OCI-LY1 (cell line): ENCODE data around the gene CPEB4.

Experiments used
- H2AFZ ChIP-seq: fragments of 200-600 bp; sonication (generic), shearing (Covaris generic); 2 replicates; pipeline ENCODE4 v1.6.0; 2014; ENCODE audit warnings: antibody characterized with exemption, mild to moderate bottlenecking, low read length
- H3F3A ChIP-seq: fragments of 200-600 bp; sonication (generic), shearing (Covaris generic); 2 replicates; pipeline ENCODE4 v1.6.0; 2014; ENCODE audit warnings: mild to moderate bottlenecking, antibody characterized with exemption, low read length, moderate library complexity; ENCODE audit not compliant: insufficient read depth
- H3K27ac ChIP-seq: fragments of 200-600 bp; sonication (generic); 2 replicates; pipeline ENCODE4 v1.5.1; 2014; ENCODE audit warnings: low read length, mixed run types, mild to moderate bottlenecking, low read depth; ENCODE audit not compliant: poor library complexity, severe bottlenecking
- H3K27me3 ChIP-seq: fragments of 200-600 bp; sonication (generic); 2 replicates; pipeline ENCODE4 v1.6.0; 2014; ENCODE audit warnings: antibody characterized with exemption, mild to moderate bottlenecking, low read length, moderate library complexity; ENCODE audit not compliant: insufficient read depth
- H3K36me3 ChIP-seq: fragments of 200-600 bp; sonication (generic); 2 replicates; pipeline ENCODE4 v1.6.1; 2014; ENCODE audit warnings: mild to moderate bottlenecking, antibody characterized with exemption, low read length, moderate library complexity, mixed read lengths; ENCODE audit not compliant: insufficient read depth
- H3K4me1 ChIP-seq: fragments of 200-600 bp; sonication (generic); 2 replicates; pipeline ENCODE4 v1.5.1; 2014; ENCODE audit warnings: mild to moderate bottlenecking, low read length, moderate library complexity; ENCODE audit not compliant: insufficient read depth, severe bottlenecking
- H3K4me2 ChIP-seq: fragments of 200-600 bp; sonication (generic), shearing (Covaris generic); 2 replicates; pipeline ENCODE4 v1.6.1; 2014; ENCODE audit warnings: low read length
- H3K4me3 ChIP-seq: fragments of 200-600 bp; sonication (generic); 2 replicates; pipeline ENCODE4 v1.5.1; 2014; ENCODE audit warnings: low read length, low read depth, mild to moderate bottlenecking, mixed read lengths; ENCODE audit not compliant: poor library complexity, severe bottlenecking
- H3K79me2 ChIP-seq: fragments of 200-600 bp; shearing (Covaris generic); 2 replicates; pipeline ENCODE4 v1.6.1; 2016; ENCODE audit warnings: mixed run types, low read length, mixed read lengths; ENCODE audit not compliant: insufficient read depth
- H3K9ac ChIP-seq: fragments of 200-600 bp; sonication (generic), shearing (Covaris generic); 2 replicates; pipeline ENCODE4 v1.6.1; 2014; ENCODE audit warnings: mild to moderate bottlenecking, low read length, mixed read lengths
- H3K9me2 ChIP-seq: fragments of 200-600 bp; sonication (generic), shearing (Covaris generic); 2 replicates; pipeline ENCODE4 v1.6.1; 2014; ENCODE audit warnings: low read depth, mild to moderate bottlenecking, low read length, mixed read lengths
- H3K9me3 ChIP-seq: fragments of 200-600 bp; shearing (Covaris generic); 2 replicates; pipeline ENCODE4 v1.6.1; 2014; ENCODE audit warnings: low read length, mixed read lengths
- H4K20me1 ChIP-seq: fragments of 200-600 bp; sonication (generic), shearing (Covaris generic); 2 replicates; pipeline ENCODE4 v1.6.0; 2016; ENCODE audit warnings: mild to moderate bottlenecking, low read length; ENCODE audit not compliant: insufficient read depth
- CTCF ChIP-seq: fragments of 200-600 bp; sonication (generic), shearing (Covaris generic); IDR thresholded peaks from 2 replicates; pipeline ENCODE4 v1.5.1; 2017; ENCODE audit warnings: mild to moderate bottlenecking, antibody characterized with exemption, low read length, moderate library complexity, mixed read lengths
- EZH2 ChIP-seq: fragments of 200-600 bp; sonication (generic), shearing (Covaris generic); IDR thresholded peaks from 2 replicates; pipeline ENCODE4 v1.8.0; 2017; ENCODE audit warnings: borderline replicate concordance, mixed run types, mild to moderate bottlenecking, antibody characterized with exemption, low read length, moderate library complexity, mixed read lengths

Gene CPEB4

GRCh38 chr5:173954671-173955521 is 66.7 kb downstream of the CPEB4 start:
- Histone ChIP-seq H3K9me2 (no peaks in the 10 kb centered on the region), H3F3A (no peaks in the 10 kb centered on the region), H3K27ac (no peak overlapping the region), H3K36me3 (peaks cover 80% of the 10 kb centered on the region), H4K20me1 (no peaks in the 10 kb centered on the region), H2AFZ (no peak overlapping the region), H3K4me2 (no peak overlapping the region), H3K4me1 (no peaks in the 10 kb centered on the region), H3K9ac (no peak overlapping the region), H3K27me3 (no peaks in the 10 kb centered on the region), H3K9me3 (no peaks in the 10 kb centered on the region), H3K79me2 (no peaks in the 10 kb centered on the region), H3K4me3 (no peak overlapping the region)
- TF ChIP-seq EZH2 (no peak), CTCF (no peak)

GRCh38 chr5:173960986-173961385 is 72.8 kb downstream of the CPEB4 start:
- H3K79me2 ChIP-seq = no peaks in the 10 kb centered on the region
- H3K4me2 ChIP-seq = no peak overlapping the region
- no peak overlapping the region for H3K27ac ChIP-seq
- H3K9ac ChIP-seq = no peak overlapping the region
- no peak overlapping the region for H3K4me3 ChIP-seq
- H3K36me3 ChIP-seq = peaks cover 28% of the 10 kb centered on the region
- no peaks in the 10 kb centered on the region for H3K27me3 ChIP-seq
- H3F3A ChIP-seq = no peaks in the 10 kb centered on the region
- H3K4me1 ChIP-seq = no peaks in the 10 kb centered on the region
- TF ChIP-seq EZH2 (no peak), CTCF (no peak)
- H3K9me3 ChIP-seq = no peaks in the 10 kb centered on the region
- H2AFZ ChIP-seq = no peak overlapping the region
- H3K9me2 ChIP-seq = no peaks in the 10 kb centered on the region
- no peaks in the 10 kb centered on the region for H4K20me1 ChIP-seq

GRCh38 chr5:173961418-173961817 is 73.3 kb downstream of the CPEB4 start:
- Histone ChIP-seq H3K36me3 (peaks cover 26% of the 10 kb centered on the region), H3F3A (no peaks in the 10 kb centered on the region)

More at GRCh38 chr5:173961418-173961817, 73.3 kb downstream of the CPEB4 start:
- Histone ChIP-seq H3K9me2 (no peaks in the 10 kb centered on the region), H4K20me1 (no peaks in the 10 kb centered on the region), H3K9ac (no peak overlapping the region), H3K4me3 (no peak overlapping the region), H2AFZ (no peak overlapping the region), H3K27me3 (no peaks in the 10 kb centered on the region), H3K9me3 (no peaks in the 10 kb centered on the region), H3K27ac (no peak overlapping the region), H3K79me2 (no peaks in the 10 kb centered on the region), H3K4me2 (no peak overlapping the region), H3K4me1 (no peaks in the 10 kb centered on the region)
- TF ChIP-seq CTCF (no peak), EZH2 (no peak)
